Activated CD4-positive, alpha-beta T cell treated with anti-CD3 and anti-CD28 coated beads, Interleukin-2, amount 10 ng/mL, durations not matched to agents 24 days and 14 days (primary cell): Measurements from ENCODE around the gene TAL1. TPM values are rescaled to one million over a fixed set of nuclear protein-coding genes. Genes with fewer than 3 reads are reported as not detected.

Experiments used
- DNase-seq: peaks from one replicate; pipeline ENCODE4 v3.0.0; 2022
- H3K27ac Mint-ChIP-seq: one replicate; pipeline ENCODE4 v1.8.0; 2022; ENCODE audit warnings: mild to moderate bottlenecking, mixed read lengths
- H3K27me3 Mint-ChIP-seq: one replicate; pipeline ENCODE4 v1.8.0; 2022; ENCODE audit warnings: mixed read lengths
- H3K36me3 Mint-ChIP-seq: one replicate; pipeline ENCODE4 v1.8.0; 2022; ENCODE audit warnings: low read depth, mild to moderate bottlenecking, mixed read lengths
- H3K4me1 Mint-ChIP-seq: one replicate; pipeline ENCODE4 v1.8.0; 2021; ENCODE audit warnings: mixed read lengths
- H3K4me3 Mint-ChIP-seq: one replicate; pipeline ENCODE4 v1.8.0; 2022; ENCODE audit warnings: mild to moderate bottlenecking, moderate library complexity, mixed read lengths
- H3K9me3 Mint-ChIP-seq: one replicate; pipeline ENCODE4 v1.8.0; 2021; ENCODE audit warnings: mixed read lengths
- intact Hi-C: fragments of 100-400 bp; cut with micrococcal nuclease; formaldehyde crosslinking; loops from one replicate; pipeline ENCODE4 v1.15.1; 2023
- total RNA-seq: library from RNA; stranded (reverse); gene quantifications from 2 replicates; pipeline ENCODE4 v1.2.3, GENCODE V29; 2022

Gene TAL1
- total RNA-seq, 1 donor from 2014 or later: not detected

DNA sequence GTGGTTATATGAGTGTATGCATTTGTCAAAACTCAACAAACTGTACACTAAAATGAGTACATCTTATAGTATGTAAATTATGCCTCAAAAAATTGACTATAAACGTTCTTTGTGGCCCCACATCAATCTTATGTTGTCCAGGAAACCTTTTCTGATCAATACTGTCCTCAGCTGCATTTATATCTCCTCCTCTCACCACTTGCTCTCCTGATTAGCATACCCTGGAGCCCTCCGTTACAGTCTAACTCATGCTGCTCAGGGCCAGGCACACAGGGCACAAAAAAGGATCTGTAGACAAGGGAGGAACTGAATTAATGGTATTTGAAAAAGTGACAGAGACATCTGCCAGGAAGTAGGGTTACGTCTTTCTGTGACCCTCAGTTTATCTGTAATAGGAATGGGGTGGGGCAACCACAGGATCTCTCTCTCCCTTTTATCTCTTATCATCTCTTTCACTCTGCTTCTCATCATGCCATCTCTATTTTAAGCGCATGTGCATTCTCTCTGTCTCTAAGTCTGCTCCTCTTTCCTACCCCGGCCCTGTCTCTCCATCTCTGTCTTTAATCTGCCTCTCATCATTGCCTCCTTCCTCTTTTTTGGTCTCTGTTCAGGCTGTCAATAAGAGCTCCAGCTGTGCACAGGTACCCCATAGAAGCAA, 7.0 kb upstream of the TAL1 start:
- intact Hi-C loops: loop anchor here (10.0 kb wide), 1 partner anchor 64 kb away; no protein-coding TSS in a partner anchor
- no peaks in the 10 kb centered on the region for H3K9me3 Mint-ChIP-seq
- DNase-seq: no peak
- peak overlapping the region; percentile 13 for H3K4me3 Mint-ChIP-seq
- H3K27me3 Mint-ChIP-seq: peaks cover 50% of the 10 kb centered on the region
- H3K36me3 Mint-ChIP-seq: no peaks in the 10 kb centered on the region
- peak overlapping the region; percentile 5 for H3K27ac Mint-ChIP-seq
- H3K4me1 Mint-ChIP-seq: peaks cover 10% of the 10 kb centered on the region

DNA sequence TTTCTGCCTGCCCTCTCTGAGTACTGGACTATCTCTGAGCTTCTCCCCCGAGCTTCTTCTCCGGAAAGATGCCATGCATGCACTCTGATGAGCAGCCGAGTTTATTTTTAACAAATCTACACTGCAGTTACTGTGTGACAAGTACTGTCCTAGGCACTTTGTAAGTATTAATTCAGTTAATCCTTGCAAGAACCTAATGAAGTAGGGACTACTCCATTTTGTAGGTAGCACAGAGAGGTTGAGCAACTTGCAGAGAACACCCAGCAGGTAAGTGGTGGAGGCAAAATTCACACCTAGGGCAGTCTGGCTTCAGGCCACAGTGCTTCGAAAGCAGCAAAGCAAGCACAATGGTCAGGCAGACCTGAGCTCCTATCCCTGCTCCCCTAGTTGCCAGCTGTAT, 3.8 kb upstream of the TAL1 start:
- Mint-ChIP-seq H3K27me3 (peaks cover 62% of the 10 kb centered on the region), H3K4me3 (no peak overlapping the region), H3K27ac (no peak overlapping the region), H3K36me3 (no peaks in the 10 kb centered on the region), H3K4me1 (peaks cover 19% of the 10 kb centered on the region), H3K9me3 (no peaks in the 10 kb centered on the region)
- intact Hi-C loops: loop anchor here (10.0 kb wide), 1 partner anchor 61 kb away; no protein-coding TSS in a partner anchor
- no peak for DNase-seq

DNA sequence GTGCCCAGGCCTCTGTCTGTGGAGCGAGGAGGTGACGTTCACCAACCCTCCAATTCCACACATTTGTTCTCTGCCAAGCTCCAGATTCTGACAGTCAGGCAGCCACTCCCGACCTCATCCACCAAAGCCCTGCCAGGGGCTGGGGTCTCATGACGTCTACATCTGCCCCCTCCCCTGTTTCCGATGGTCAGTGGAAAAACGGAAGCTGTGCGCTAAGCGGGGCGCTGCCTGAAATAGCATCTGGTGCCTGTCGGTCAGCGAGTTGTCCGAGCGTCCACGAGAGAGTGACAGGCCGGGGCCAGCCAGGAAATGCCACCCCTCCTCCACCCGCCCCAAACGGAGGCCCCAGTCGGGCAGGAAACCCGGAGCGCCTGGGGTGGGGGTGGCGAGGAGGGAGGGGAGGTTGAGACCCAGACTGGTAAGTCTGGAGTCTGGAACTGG, 3.2 kb upstream of the TAL1 start:
- peaks cover 67% of the 10 kb centered on the region for H3K27me3 Mint-ChIP-seq
- no peak overlapping the region for H3K4me3 Mint-ChIP-seq
- no peaks in the 10 kb centered on the region for H3K9me3 Mint-ChIP-seq

DNA sequence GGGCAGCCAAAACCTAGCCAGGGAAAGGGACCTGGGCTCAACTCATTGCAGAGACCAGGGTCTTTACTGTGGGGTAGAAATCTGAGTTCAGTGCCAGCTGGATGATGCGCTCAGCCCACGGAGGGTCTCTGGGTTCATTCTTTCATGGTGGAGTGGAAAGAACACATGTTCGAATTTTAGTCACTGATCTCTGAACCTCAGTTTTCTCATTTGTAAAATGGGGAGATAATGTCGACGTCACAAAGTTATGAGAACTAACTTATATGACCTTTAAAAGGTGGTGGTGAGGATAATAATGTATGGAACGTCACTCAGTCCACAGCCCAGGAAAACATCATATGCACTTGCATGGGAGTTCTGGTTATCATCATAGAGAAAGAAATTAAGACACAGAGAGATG, 1.2 kb upstream of the TAL1 start:
- Mint-ChIP-seq H3K4me1 (peaks cover 21% of the 10 kb centered on the region), H3K27ac (peak overlapping the region; percentile 31), H3K27me3 (peaks cover 80% of the 10 kb centered on the region), H3K4me3 (no peak overlapping the region), H3K9me3 (no peaks in the 10 kb centered on the region), H3K36me3 (no peaks in the 10 kb centered on the region)
- intact Hi-C loops: loop anchor here (10.0 kb wide), 1 partner anchor 58 kb away; no protein-coding TSS in a partner anchor
- DNase-seq: no peak

More for the DNA sequence above, 3.2 kb upstream of the TAL1 start:
- intact Hi-C loops: loop anchor here (10.0 kb wide), 1 partner anchor 60 kb away; no protein-coding TSS in a partner anchor
- Mint-ChIP-seq H3K4me1 (peaks cover 20% of the 10 kb centered on the region), H3K36me3 (no peaks in the 10 kb centered on the region), H3K27ac (no peak overlapping the region)
- DNase-seq: no peak

DNA sequence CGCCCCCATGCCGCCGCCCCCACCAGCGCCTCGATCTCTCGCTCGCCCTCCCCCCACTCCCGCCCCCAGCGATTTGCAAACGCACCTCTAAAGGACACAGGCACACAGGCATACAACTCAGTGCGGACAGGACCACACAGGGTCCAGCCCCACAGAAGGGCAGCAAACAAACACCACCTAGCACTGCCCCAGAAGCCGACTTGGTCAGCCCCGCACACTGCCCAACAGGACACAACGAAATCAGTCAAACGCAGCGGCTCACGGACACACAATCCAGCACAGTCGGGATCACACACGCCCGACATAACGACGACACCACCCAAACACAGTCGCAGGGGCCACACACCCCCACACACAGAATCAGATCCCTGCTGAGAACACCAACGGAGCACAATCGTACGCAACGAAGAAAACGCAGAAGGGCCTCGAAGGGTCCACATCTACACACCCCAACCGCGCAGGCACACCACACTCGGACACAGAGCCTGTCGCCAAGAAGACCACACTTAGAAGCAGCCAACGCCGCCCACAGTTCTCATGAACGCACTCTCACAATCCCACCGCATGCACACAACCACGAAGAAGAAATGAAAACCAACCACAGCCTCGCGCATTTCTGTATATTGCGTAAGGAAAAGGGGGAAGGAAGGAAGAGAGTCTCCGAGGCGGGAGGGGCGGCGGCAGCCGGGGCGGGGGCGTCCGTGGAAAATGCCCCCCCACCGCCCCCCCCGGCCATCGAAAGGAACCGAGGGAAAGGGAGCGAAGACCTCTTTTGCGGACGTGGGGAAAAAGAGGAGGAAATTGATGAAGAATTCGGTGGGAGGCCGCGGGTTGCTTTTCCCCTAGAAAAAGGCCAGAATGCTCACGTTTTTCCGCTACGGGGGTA, 481 bp downstream of the TAL1 start:
- Mint-ChIP-seq H3K27ac (peak overlapping the region; percentile 59), H3K9me3 (no peaks in the 10 kb centered on the region), H3K27me3 (peaks cover 88% of the 10 kb centered on the region), H3K4me1 (peaks cover 19% of the 10 kb centered on the region), H3K4me3 (peak overlapping the region; percentile 81), H3K36me3 (no peaks in the 10 kb centered on the region)
- intact Hi-C loops: loop anchor here (2.0 to 10.0 kb wide), 2 partner anchors 57 to 211 kb away; no protein-coding TSS in a partner anchor
- peak; percentile 70 for DNase-seq

DNA sequence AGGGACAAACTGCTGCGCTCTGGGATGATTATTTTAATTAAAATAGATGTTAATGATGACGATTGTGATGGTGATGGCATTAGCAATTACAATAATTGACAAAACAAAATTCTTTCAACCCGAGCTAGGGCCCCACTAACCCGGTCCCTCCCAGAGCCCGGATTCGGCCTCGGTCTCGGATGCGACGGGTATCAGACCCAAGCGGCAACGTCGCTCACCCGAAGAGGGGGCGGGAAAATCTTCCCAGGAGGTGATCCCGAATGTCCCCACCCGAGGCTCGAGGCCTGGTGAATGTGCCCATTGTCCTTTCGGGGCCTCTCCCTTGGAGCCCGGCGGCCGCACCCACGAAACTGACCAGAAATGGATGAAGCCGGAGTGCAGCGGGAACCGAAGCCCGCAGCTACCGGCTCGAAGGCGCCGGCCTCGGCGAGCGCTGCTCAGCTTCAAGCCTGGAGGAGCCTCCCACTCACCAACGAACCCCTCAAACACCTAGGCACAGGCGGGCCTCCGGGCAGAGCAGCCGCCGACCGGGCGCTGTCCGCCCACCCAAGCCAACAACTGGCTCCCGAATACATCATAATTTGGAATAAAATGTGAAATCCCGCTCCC, 1.2 kb downstream of the TAL1 start:
- Mint-ChIP-seq H3K9me3 (no peaks in the 10 kb centered on the region), H3K27me3 (peaks cover 90% of the 10 kb centered on the region), H3K27ac (no peak overlapping the region), H3K36me3 (no peaks in the 10 kb centered on the region), H3K4me1 (peaks cover 21% of the 10 kb centered on the region), H3K4me3 (peak overlapping the region; percentile 81)
- intact Hi-C loops: loop anchor here (2.0 to 10.0 kb wide), 2 partner anchors 56 to 212 kb away; no protein-coding TSS in a partner anchor
- DNase-seq: peak; percentile 68

DNA sequence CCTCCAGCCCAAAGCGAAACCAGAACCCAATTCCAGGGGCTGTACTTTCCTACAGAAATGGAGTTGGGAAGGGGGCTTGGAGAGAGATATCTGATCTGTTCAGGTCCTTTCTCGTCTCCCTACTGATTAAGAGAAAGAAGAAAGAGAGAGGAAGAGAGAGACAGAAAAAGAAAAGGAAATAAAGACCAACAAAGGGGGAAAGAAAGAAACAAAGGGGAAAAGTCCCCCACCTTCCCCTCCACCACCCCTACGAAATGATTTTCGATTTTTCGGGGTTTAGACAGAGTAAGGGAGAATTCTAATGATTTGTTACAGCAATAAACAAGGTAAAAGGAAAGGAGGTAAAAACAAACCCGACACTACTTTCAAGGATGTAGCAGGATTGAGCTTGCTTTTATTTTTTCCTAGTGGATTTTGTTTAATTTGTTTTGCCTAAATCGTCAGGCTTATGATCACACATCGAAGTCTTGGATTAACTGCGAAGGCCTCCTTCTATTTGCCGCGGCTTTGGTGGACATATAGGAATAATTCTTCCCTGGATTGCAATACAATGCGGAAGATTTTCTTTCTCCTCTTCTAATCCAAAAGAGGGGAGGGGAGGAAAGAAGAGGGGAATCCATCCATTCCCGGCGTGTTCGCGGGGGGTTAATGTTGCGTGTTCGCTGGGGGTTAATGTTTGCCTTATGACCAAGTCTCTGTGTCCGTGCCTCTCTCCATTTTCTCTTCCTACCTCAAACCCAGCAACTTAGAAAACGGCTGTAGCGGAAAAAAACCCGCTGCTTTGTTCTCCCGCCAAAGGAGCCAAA, 1.9 kb downstream of the TAL1 start:
- no peaks in the 10 kb centered on the region for H3K36me3 Mint-ChIP-seq
- intact Hi-C loops: loop anchor here (2.0 to 10.0 kb wide), 3 partner anchors 55 to 482 kb away; no protein-coding TSS in a partner anchor
- peaks cover 87% of the 10 kb centered on the region for H3K27me3 Mint-ChIP-seq
- DNase-seq: no peak
- no peaks in the 10 kb centered on the region for H3K9me3 Mint-ChIP-seq
- H3K4me1 Mint-ChIP-seq: peaks cover 23% of the 10 kb centered on the region
- no peak overlapping the region for H3K27ac Mint-ChIP-seq
- no peak overlapping the region for H3K4me3 Mint-ChIP-seq

DNA sequence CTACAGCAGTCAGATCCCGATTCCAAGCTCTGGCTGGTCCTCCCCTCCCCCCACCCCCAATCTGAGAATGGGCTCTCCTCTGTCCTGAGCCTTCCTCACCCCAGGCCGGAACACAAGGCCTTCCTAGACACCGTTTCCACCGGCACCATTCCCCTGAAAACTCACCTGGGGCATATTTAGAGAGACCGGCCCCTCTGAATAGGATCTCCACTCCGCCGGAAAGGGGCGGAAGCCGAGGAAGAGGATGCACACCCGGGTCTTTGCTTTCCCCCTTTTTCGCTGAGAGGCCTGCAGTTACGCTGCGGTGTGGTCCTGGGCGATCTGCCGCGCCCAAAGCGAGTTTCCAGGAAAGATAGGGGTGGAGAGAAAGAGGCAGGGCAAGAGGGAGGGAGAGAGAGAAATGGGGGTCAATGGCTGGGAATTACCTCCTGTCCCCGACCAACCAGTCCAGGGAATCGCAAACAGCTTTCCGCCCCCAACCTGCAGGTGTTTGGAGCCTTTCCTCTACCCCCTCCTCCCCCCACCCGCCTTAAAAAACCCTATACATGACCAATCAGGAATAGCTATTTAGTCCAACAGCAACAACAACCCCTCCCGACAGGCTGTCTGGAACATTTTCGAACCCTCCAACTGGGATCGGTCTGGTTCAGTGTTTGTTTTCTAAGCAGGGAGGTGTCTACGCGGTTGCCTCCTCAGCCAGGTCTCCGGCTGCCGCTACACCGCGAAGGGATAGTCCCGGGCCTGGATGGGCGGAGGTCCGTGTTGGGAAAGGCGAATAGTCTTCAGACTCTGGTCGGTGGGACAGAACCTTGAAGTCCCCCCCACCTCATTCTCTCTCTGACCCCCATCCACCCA, 2.8 kb downstream of the TAL1 start:
- no peaks in the 10 kb centered on the region for H3K9me3 Mint-ChIP-seq
- H3K4me3 Mint-ChIP-seq: no peak overlapping the region
- intact Hi-C loops: loop anchor here (5.0 kb wide), 1 partner anchor 483 kb away; no protein-coding TSS in a partner anchor
- H3K4me1 Mint-ChIP-seq: peaks cover 23% of the 10 kb centered on the region
- peaks cover 80% of the 10 kb centered on the region for H3K27me3 Mint-ChIP-seq
- no peak for DNase-seq
- no peak overlapping the region for H3K27ac Mint-ChIP-seq
- no peaks in the 10 kb centered on the region for H3K36me3 Mint-ChIP-seq

DNA sequence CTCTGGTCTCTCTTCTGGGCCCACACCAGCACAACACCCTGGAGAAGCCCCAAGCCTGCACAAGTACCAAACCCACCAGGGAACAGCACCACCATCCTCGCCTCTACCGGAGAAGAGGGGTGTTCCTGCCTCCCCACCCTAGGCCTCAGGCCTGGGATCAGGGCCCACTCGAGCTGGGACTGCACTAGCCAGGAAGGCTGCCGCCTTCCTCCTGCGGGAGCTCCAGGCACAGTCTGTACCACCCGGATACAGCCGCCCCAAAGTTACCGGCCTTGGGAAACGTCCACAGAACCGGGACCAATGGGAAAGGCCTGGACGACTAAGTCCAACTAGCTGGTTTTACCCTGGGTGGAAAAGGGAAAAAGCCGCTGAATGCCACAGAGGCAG, 3.4 kb downstream of the TAL1 start:
- Mint-ChIP-seq H3K4me3 (no peak overlapping the region), H3K27me3 (peaks cover 74% of the 10 kb centered on the region)
- intact Hi-C loops: loop anchor here (5.0 kb wide), 1 partner anchor 484 kb away; no protein-coding TSS in a partner anchor

DNA sequence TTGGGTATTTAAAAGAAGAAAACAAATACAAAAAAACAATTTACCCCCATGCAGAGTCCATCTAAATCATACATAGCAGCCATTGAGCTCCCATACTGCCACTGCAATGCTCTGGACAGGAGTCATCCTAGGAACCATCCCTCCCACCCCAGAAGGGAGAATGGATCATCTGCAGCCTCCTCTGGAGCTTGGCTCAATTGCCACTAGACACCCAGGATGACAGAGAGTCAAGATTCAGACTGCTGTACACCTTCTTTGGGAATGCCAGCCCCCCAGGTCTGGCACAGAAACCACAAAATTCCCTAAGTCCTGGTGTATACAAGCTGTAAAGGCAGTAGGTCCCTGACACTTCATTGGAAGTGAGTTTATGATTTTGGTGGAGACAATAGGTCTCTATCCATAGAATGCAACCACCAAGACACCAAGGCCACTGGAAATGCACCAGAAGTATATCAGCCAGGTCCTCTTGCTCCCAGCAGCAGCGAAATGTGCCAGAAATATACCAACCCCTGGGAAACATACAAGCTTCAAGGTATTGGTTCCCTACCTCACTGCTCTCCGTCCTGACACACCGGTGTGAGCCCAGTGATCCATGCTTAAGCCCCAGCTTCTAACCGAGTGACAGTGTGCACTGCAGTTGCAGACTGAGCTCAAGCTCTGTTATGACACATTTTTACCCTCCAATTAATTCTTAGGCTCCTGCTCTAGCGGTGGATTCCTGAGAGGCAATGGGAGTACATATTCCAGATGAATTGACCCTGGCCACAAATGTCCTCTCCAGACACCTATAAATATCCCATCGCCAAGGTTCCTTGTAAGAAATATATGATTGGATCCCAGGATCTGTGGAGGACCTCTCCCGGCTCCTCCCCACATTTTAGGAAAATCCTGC, 4.4 kb downstream of the TAL1 start:
- H3K36me3 Mint-ChIP-seq: no peaks in the 10 kb centered on the region
- H3K27ac Mint-ChIP-seq: no peak overlapping the region
- no peak for DNase-seq
- peaks cover 22% of the 10 kb centered on the region for H3K4me1 Mint-ChIP-seq
- no peak overlapping the region for H3K4me3 Mint-ChIP-seq
- intact Hi-C loops: loop anchor here (5.0 kb wide), 1 partner anchor 485 kb away; no protein-coding TSS in a partner anchor
- no peaks in the 10 kb centered on the region for H3K9me3 Mint-ChIP-seq
- H3K27me3 Mint-ChIP-seq: peaks cover 64% of the 10 kb centered on the region

More for the DNA sequence above, 3.4 kb downstream of the TAL1 start:
- H3K27ac Mint-ChIP-seq: no peak overlapping the region
- H3K4me1 Mint-ChIP-seq: peaks cover 23% of the 10 kb centered on the region
- DNase-seq: no peak
- H3K9me3 Mint-ChIP-seq: no peaks in the 10 kb centered on the region
- H3K36me3 Mint-ChIP-seq: no peaks in the 10 kb centered on the region

DNA sequence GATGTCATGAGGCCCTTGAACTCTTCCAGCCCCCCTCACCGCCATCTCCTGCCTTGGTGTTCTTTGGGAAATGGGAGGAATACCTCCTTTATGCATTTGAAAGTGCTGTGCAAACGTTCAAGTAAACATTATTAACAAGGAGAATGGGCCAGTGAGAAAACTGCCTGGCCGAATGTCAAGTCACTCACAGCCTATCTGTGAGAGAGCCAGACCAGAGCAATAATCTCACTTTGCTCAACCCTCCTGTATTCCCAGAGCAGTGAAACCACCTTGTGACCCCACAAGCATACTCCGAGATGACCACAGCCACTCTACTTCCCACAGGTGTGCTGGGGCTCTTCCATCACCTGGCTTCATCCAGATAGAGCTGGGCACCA, 5.2 kb downstream of the TAL1 start:
- no peak for DNase-seq
- Mint-ChIP-seq H3K9me3 (no peaks in the 10 kb centered on the region), H3K4me3 (no peak overlapping the region), H3K27ac (no peak overlapping the region), H3K4me1 (peaks cover 19% of the 10 kb centered on the region), H3K27me3 (peaks cover 59% of the 10 kb centered on the region), H3K36me3 (no peaks in the 10 kb centered on the region)
- intact Hi-C loops: loop anchor here (5.0 kb wide), 1 partner anchor 485 kb away; no protein-coding TSS in a partner anchor
